ENCODE measurements around the gene CASR.

CASR gene

DNA sequence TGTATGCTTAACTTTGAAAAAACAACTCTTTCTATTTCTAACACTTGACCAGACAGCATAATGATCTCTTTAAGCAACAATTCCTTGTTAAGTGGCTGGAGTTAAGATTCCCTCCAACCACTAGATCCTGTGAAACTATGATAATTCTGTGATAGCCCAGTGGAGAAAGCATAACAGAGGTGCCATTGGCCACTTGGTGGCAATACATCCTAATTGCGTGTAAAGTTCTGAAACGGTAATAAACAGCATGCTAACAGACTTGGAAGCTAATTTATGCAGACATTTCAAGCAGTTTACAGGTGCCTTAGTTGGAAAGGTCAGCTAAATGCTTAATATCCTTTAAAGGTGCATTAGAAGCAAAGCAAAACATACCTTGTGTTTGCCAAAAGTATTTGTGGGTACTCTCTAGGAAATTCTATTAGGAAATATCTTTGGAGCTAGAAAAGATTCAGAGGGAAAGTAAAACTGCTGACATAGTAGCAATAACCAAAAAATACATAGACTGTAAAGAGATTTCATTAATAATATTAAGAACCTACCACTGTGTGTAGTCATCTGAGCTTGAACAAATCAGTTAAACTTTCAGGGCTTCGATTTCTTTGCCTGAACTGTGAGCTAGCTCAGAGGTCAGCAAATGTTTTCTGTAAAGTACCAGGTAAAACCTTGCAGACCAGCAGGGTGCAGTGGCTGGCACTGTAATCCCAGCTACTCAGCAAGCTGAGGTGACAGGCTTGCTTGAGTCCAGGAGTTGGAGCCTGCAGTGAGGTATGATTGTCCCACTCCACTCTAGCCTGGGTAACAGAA is 122.6 kb downstream of the CASR start:
- Mint-ChIP-seq H3K4me1 (no peaks in the 10 kb centered on the region), H3K27ac (peak overlapping the region; percentile 39 to 85 (median 59)), H3K9me3 (no peaks in the 10 kb centered on the region), H3K4me3 (no peak overlapping the region), H3K27me3 (ENCODE audit: low read depth) (no peaks in the 10 kb centered on the region), H3K36me3 (ENCODE audit: low read depth) (no peaks in the 10 kb centered on the region)
- TF ChIP-seq CTCF (IDR thresholded peaks at IDR 0.05; ENCODE audit: unreplicated experiment in 3 of 3) = peak in 1 of 3 experiments; percentile 10

- Mint-ChIP-seq H3K27ac (peak overlapping the region; percentile 9 to 85 (median 15)), H3K36me3 (ENCODE audit: low read depth) (no peaks in the 10 kb centered on the region), H3K9me3 (no peaks in the 10 kb centered on the region), H3K4me1 (no peaks in the 10 kb centered on the region), H3K27me3 (ENCODE audit: low read depth) (no peaks in the 10 kb centered on the region), H3K4me3 (no peak overlapping the region)
- TF ChIP-seq CTCF (IDR thresholded peaks at IDR 0.05; ENCODE audit: unreplicated experiment in 3 of 3) = no peak
Observed at GRCh38 chr3:122306622-122306953, 123.1 kb downstream of the CASR start.

- no peaks in the 10 kb centered on the region for H3K4me1 Mint-ChIP-seq
- H3K27ac Mint-ChIP-seq = peak overlapping the region; percentile 9 to 85 (median 48)
- H3K4me3 Mint-ChIP-seq = no peak overlapping the region
- no peaks in the 10 kb centered on the region for H3K36me3 Mint-ChIP-seq (ENCODE audit: low read depth)
- H3K27me3 Mint-ChIP-seq (ENCODE audit: low read depth) = no peaks in the 10 kb centered on the region
- TF ChIP-seq CTCF (IDR thresholded peaks at IDR 0.05; ENCODE audit: unreplicated experiment in 3 of 3) = no peak
- no peaks in the 10 kb centered on the region for H3K9me3 Mint-ChIP-seq
Observed at GRCh38 chr3:122307094-122307687, 123.7 kb downstream of the CASR start.

DNA sequence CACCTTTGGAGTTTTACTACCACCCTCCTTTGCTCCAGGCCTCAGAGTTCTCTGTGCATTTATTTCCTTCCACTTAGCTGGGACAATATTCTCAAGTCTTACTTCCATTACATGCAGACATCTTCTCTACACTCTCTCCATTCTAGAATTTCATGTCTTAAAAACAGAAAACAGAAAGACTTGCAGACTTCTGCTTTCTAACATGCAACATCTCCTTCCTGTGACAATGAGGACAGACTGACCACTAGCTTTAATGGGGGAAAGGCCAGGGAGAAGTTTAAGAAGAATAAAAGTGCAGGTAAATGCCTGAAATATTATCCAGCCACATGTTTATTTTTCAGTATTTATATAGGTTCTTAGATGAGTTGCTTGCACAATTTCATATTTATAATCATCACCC is 124.5 kb downstream of the CASR start:
- Mint-ChIP-seq H3K36me3 (ENCODE audit: low read depth) (no peaks in the 10 kb centered on the region), H3K4me3 (no peak overlapping the region), H3K27me3 (ENCODE audit: low read depth) (no peaks in the 10 kb centered on the region), H3K27ac (peak overlapping the region in 1 of 3 experiments; percentile 85), H3K4me1 (no peaks in the 10 kb centered on the region), H3K9me3 (no peaks in the 10 kb centered on the region)
- no peak for TF ChIP-seq CTCF (IDR thresholded peaks at IDR 0.05; ENCODE audit: unreplicated experiment in 3 of 3)

- Mint-ChIP-seq H3K36me3 (ENCODE audit: low read depth) (no peaks in the 10 kb centered on the region), H3K27me3 (ENCODE audit: low read depth) (peaks cover 1% of the 10 kb centered on the region), H3K4me3 (no peak overlapping the region), H3K9me3 (no peaks in the 10 kb centered on the region), H3K27ac (peak overlapping the region in 1 of 3 experiments; percentile 15), H3K4me1 (no peaks in the 10 kb centered on the region)
- no peak for TF ChIP-seq CTCF (IDR thresholded peaks at IDR 0.05; ENCODE audit: unreplicated experiment in 3 of 3)
Observed at GRCh38 chr3:122310361-122310760, 126.9 kb downstream of the CASR start.

DNA sequence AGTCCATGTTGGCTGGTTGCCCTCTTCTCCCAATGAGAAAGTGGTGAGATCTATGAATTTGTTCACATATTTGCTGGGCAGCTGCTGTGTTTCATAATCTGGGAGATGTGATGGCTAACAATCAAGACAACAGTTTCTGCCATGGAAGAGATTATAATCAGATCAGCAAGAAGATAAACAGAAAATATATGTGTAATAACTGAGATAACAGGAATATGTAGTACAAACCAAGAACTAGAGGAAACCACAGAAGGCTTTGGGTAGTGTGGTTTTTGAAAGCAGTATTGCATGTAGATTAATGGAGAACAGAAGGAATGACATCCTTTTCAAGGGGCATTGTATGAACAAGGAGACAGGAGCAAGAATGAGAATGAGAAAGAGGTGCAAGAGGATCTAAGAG is 129.4 kb downstream of the CASR start:
- no peaks in the 10 kb centered on the region for H3K4me1 Mint-ChIP-seq
- H3K9me3 Mint-ChIP-seq = no peaks in the 10 kb centered on the region
- H3K36me3 Mint-ChIP-seq (ENCODE audit: low read depth) = no peaks in the 10 kb centered on the region
- no peak for TF ChIP-seq CTCF (IDR thresholded peaks at IDR 0.05; ENCODE audit: unreplicated experiment in 3 of 3)
- peak overlapping the region in 2 of 3 experiments; percentile 12 to 76 for H3K27ac Mint-ChIP-seq
- H3K27me3 Mint-ChIP-seq (ENCODE audit: low read depth) = peaks cover 3% of the 10 kb centered on the region
- H3K4me3 Mint-ChIP-seq = no peak overlapping the region

Data from nephron (organoid).